T-cell (primary cell): ENCODE results near the gene KRTAP12-3. TPM values are rescaled to one million over a fixed set of nuclear protein-coding genes. Genes with fewer than 3 reads are reported as not detected.
"Not testable (repeated sequence)": the region's sequence is repeated elsewhere in the genome, so short reads cannot be mapped to it uniquely, and the experiment has no call there.

Source experiments
- ATAC-seq, 4 experiments: fragments of 200-7000 bp in 3 of 4; fragments of 150-1000 bp in 1 of 4; cut with Tn5 transposase; replicated peaks in 1 of 4; 1 replicate in 3 of 4; 2 replicates in 1 of 4; pipeline ENCODE4 v1.10.0; 2021; ENCODE audit warnings: moderate library complexity in 3 of 4, mild to moderate bottlenecking in 2 of 4, moderate number of reproducible peaks in 1 of 4
- CTCF ChIA-PET, 2 donors: fragments of 300-600 bp; sonication (Branson Sonifier 250); formaldehyde crosslinking; loops; one replicate each; lab custom pipeline; 2022; ENCODE audit warnings: antibody characterized with exemption in 2 of 2; lab: Charles Lee
- POLR2A ChIA-PET, 2 donors: fragments of 300-600 bp; sonication (Branson Sonifier 250); formaldehyde crosslinking; loops; one replicate each; lab custom pipeline; 2022; ENCODE audit warnings: antibody characterized with exemption in 2 of 2; lab: Charles Lee
- DNase-seq, 35 experiments: peaks; one replicate each; pipeline versions ENCODE4 v3.0.0 to v3.0.0-alpha.2; 2013 to 2023
- H3K27ac ChIP-seq: one replicate; pipeline ENCODE4 v1.5.1; 2013; ENCODE audit warnings: low read length
- H3K27me3 ChIP-seq, 2 experiments: replicated peaks in 1 of 2; 1 replicate in 1 of 2; 2 replicates in 1 of 2; pipeline versions ENCODE4 v1.6.1 to v1.7.0; 2013; ENCODE audit warnings: low read length in 1 of 2, mixed read lengths in 1 of 2; ENCODE audit not compliant: control insufficient read depth in 2 of 2, insufficient read depth in 2 of 2; ENCODE audit errors: extremely low read depth in 1 of 2
- H3K36me3 ChIP-seq, 2 donors: 1 replicate in 1 of 2; 2 replicates in 1 of 2; pipeline versions ENCODE4 v1.6.1 to v1.7.0; 2013; ENCODE audit warnings: low read length in 1 of 2; ENCODE audit not compliant: control insufficient read depth in 2 of 2, insufficient read depth in 1 of 2; ENCODE audit errors: extremely low read depth in 1 of 2
- H3K4me1 ChIP-seq, 2 experiments: 1 replicate in 1 of 2; 2 replicates in 1 of 2; pipeline versions ENCODE4 v1.6.1 to v1.7.0; 2013; ENCODE audit warnings: low read length in 2 of 2, mixed read lengths in 1 of 2; ENCODE audit not compliant: insufficient read depth in 2 of 2, control insufficient read depth in 1 of 2; ENCODE audit errors: extremely low read depth in 1 of 2
- H3K4me3 ChIP-seq, 2 donors: 1 replicate in 1 of 2; 2 replicates in 1 of 2; pipeline versions ENCODE4 v1.5.1 to v1.7.0; 2013; ENCODE audit warnings: mild to moderate bottlenecking in 2 of 2, low read length in 1 of 2, moderate library complexity in 1 of 2; ENCODE audit not compliant: control insufficient read depth in 1 of 2; ENCODE audit errors: extremely low read depth in 1 of 2
- H3K9me3 ChIP-seq: 2 replicates; pipeline ENCODE4 v1.7.0; 2013
- H3K27ac Mint-ChIP-seq, 2 donors: one replicate each; pipeline ENCODE4 v1.8.0; 2020 to 2021; ENCODE audit warnings: mild to moderate bottlenecking in 2 of 2, mixed read lengths in 2 of 2
- H3K27me3 Mint-ChIP-seq, 2 donors: one replicate each; pipeline ENCODE4 v1.8.0; 2021 to 2022; ENCODE audit warnings: mixed read lengths in 2 of 2
- H3K36me3 Mint-ChIP-seq: one replicate; pipeline ENCODE4 v1.8.0; 2021; ENCODE audit warnings: mixed read lengths
- H3K4me1 Mint-ChIP-seq, 3 donors: one replicate each; pipeline ENCODE4 v1.8.0; 2020 to 2022; ENCODE audit warnings: mixed read lengths in 3 of 3, mild to moderate bottlenecking in 1 of 3
- H3K4me3 Mint-ChIP-seq, 3 donors: one replicate each; pipeline ENCODE4 v1.8.0; 2020 to 2022; ENCODE audit warnings: mild to moderate bottlenecking in 3 of 3, mixed read lengths in 3 of 3, moderate library complexity in 3 of 3
- H3K9me3 Mint-ChIP-seq, 3 donors: one replicate each; pipeline ENCODE4 v1.8.0; 2020 to 2022; ENCODE audit warnings: mixed read lengths in 3 of 3
- WGBS: methylation state at CpG from one replicate; pipeline ENCODE4 v1.1.5; 2013; ENCODE audit warnings: missing lambda C conversion rate; ENCODE audit not compliant: insufficient coverage; 5-methylcytosine and 5-hydroxymethylcytosine counted together
- total RNA-seq, 35 experiments: library from RNA in 6 of 35; stranded (reverse) in 6 of 35; fragments of 120-200 nt in 1 of 35; gene quantifications; one replicate each; pipeline versions ENCODE4 v1.2.1 to v1.2.4 and lab custom pipeline; 2013 to 2026

Gene KRTAP12-3
- total RNA-seq, 5 donors from 2014 or later (not counting 1 experiment from before 2014, with no cell fraction given), result not detected

DNA sequence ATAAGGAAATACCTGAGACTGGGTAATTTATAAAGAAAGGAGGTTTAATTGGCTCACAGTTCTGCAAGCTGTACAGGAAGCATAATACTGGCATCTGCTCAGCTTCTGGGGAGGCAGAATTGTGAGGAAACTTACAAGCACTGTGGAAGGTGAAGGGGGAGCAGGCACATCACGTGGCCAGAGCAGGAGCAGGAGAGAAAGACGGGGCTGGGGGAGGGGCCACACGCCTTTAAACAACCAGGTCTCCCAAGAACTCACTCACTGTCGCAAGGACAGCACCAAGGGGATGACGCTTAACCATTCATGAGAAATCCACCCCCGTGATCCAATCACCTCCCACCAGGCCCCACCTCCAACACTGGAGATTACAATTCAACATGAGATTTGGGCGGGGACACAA, 3.8 kb downstream of the KRTAP12-3 start:
- peaks cover 9 to 32% (median 13%) of the 10 kb centered on the region in 3 donors for H3K9me3 Mint-ChIP-seq
- not testable (repeated sequence) for H3K4me3 Mint-ChIP-seq

DNA sequence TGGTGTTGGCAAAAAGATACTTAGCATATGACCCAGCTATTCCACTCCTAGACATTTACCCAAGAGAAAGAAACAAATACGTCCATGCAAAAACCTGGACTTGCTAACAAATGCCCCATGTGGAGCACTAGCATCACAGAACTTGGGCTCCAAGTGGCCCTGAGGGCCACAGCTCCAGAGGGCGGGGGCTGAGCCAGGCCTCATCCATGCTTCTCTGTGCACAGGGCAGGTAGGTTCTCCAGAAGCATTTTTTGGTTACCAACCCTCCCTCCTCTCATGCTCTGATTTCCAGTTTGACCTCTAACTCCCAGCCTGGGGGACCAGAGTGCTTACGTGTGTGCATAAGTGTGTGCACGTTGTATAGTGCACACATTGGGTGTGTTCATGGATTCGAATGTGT, 7.0 kb downstream of the KRTAP12-3 start:
- peaks cover 5 to 8% (median 6%) of the 10 kb centered on the region in 3 donors for H3K4me1 Mint-ChIP-seq
- ChIA-PET POLR2A (interaction anchor here in 1 of 2 donors (0.6 kb wide), 1 partner anchor 941 kb away, joined by 3 read pairs; no protein-coding TSS in a partner anchor), CTCF (no interaction called here)
- H3K36me3 Mint-ChIP-seq, result peaks cover 11% of the 10 kb centered on the region
- Histone ChIP-seq H3K36me3 (no peaks in the 10 kb centered on the region), H3K4me1 (peaks cover 0 to under 1% of the 10 kb centered on the region in 2 experiments), H3K27ac (no peak overlapping the region), H3K4me3 (no peak overlapping the region), H3K27me3 (no peaks in the 10 kb centered on the region), H3K9me3 (no peaks in the 10 kb centered on the region)
- peaks cover 0 to 5% of the 10 kb centered on the region in 2 donors for H3K27me3 Mint-ChIP-seq
- H3K9me3 Mint-ChIP-seq, result peaks cover 7 to 33% (median 11%) of the 10 kb centered on the region in 3 donors
- 85% methylated on average over 2 of the region's 5 CpGs for WGBS
- no peak overlapping the region for H3K27ac Mint-ChIP-seq
- ATAC-seq, result no peak
- H3K4me3 Mint-ChIP-seq, result no peak overlapping the region
- DNase-seq, result no peak

More for the DNA sequence above, 3.8 kb downstream of the KRTAP12-3 start:
- DNase-seq, H3K4me3 ChIP-seq, H3K36me3 ChIP-seq, H3K9me3 ChIP-seq, CTCF ChIA-PET, POLR2A ChIA-PET, H3K27me3 ChIP-seq, ATAC-seq, H3K27ac ChIP-seq, H3K27me3 Mint-ChIP-seq: not testable (repeated sequence)
- WGBS, result no CpG with 5 or more reads among the region's 7 CpGs
- peaks cover 0 to 31% of the 10 kb centered on the region in 2 experiments for H3K4me1 ChIP-seq
- H3K36me3 Mint-ChIP-seq, result peaks cover 13% of the 10 kb centered on the region
- H3K4me1 Mint-ChIP-seq, result peaks cover 37 to 40% (median 38%) of the 10 kb centered on the region in 3 donors
- peak overlapping the region in 1 of 2 donors; percentile 67 for H3K27ac Mint-ChIP-seq

DNA sequence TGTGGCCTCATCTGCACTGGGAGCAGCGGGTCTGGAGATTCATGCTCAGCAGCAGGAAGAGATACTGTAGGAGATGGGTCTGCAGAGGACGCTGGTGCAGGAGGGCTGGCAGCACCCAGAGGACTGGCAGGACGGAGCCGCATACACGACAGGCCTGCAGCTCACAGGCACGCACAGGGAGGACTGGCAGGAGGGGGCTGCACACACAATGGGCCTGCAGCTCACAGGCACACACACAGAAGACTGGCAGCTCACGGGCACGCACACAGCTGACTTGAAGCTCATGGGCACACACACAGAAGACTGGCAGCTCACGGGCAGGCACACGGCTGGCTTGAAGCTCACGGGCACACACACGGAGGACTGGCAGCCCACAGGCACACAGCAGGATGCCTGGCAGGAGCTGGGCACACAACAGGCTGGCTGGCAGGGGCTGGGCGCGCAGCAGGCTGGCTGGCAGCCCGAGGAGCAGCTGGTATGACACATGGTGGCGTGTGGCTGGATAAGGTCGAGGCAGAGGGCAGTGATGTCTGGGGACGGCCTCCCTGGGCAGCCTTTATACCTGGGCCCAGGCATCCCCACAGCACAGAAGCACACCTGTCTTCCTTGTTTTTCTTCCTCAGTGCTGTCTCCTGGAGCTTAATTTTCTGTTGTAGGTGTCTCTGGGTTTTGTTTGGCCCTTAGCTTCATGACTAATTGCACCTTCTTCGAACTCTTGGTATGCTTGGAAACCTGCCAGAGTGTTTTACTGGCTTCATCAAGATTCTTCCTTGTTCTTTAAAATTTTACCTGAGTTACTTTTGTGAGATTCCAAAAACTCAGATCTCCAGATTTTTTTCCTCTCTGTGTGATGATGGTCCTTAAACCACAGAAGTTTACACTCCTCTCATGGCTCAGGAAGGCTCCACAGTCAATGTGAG, 8.9 kb downstream of the KRTAP12-3 start, which contains the start of gene KRTAP12-2:
KRTAP12-2 (minus strand) TSS at position 527 of the 920 bp plus-strand sequence; CDS start at position 486, 41 bp downstream.
- peaks cover 0 to 5% of the 10 kb centered on the region in 2 donors for H3K27me3 Mint-ChIP-seq
- Histone ChIP-seq H3K9me3 (no peaks in the 10 kb centered on the region), H3K27me3 (peaks cover 0 to 7% of the 10 kb centered on the region in 2 experiments), H3K36me3 (no peaks in the 10 kb centered on the region), H3K4me3 (no peak within 1 kb of the TSS), H3K4me1 (no peaks in the 10 kb centered on the region), H3K27ac (no peak within 1 kb of the TSS)
- peaks cover 11% of the 10 kb centered on the region for H3K36me3 Mint-ChIP-seq
- POLR2A ChIA-PET, result no interaction called here
- no peak for DNase-seq
- 87% methylated on average over 13 of the region's 19 CpGs for WGBS
- no peak for ATAC-seq
- H3K4me3 Mint-ChIP-seq, result no peak within 1 kb of the TSS
- peaks cover 11 to 34% (median 11%) of the 10 kb centered on the region in 3 donors for H3K9me3 Mint-ChIP-seq
- CTCF ChIA-PET, result no interaction called here
- H3K27ac Mint-ChIP-seq, result no peak within 1 kb of the TSS
- H3K4me1 Mint-ChIP-seq, result peaks cover 0 to 1% (median 0%) of the 10 kb centered on the region in 3 donors

DNA sequence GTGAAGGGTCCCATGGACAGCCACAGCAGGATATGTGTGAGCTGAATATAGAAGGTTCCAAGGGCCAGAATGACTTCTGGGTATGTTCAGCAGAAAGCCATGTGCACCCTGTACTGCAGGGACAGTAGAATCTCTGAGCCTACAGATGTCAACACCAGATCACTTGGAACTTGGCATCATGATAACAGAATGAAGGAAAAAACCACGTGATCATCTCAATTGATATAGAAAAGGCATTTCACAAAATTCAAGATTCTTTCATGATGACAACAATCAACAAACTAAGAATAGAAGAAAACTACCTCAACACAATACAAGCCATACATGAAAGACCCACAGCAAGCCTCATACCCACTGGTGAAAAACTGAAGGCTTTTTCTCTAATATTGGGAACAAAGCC, 9.9 kb downstream of the KRTAP12-3 start:
- POLR2A ChIA-PET, result no interaction called here
- H3K27ac ChIP-seq, result no peak overlapping the region
- Mint-ChIP-seq H3K36me3 (peaks cover 7% of the 10 kb centered on the region), H3K4me3 (no peak overlapping the region), H3K9me3 (peaks cover 6 to 33% (median 11%) of the 10 kb centered on the region in 3 donors), H3K4me1 (peaks cover 0 to 1% (median 0%) of the 10 kb centered on the region in 3 donors), H3K27me3 (peaks cover 0 to 5% of the 10 kb centered on the region in 2 donors), H3K27ac (peak overlapping the region in 1 of 2 donors; percentile 15)
- ATAC-seq (no peak), DNase-seq (no peak)
- CTCF ChIA-PET, result no interaction called here
- no peak overlapping the region for H3K4me3 ChIP-seq
- no peaks in the 10 kb centered on the region for H3K4me1 ChIP-seq
- WGBS, result no CpG with 5 or more reads among the region's 1 CpG
- H3K9me3 ChIP-seq, result no peaks in the 10 kb centered on the region
- H3K27me3 ChIP-seq, result peaks cover 0 to 7% of the 10 kb centered on the region in 2 experiments
- H3K36me3 ChIP-seq, result no peaks in the 10 kb centered on the region

DNA sequence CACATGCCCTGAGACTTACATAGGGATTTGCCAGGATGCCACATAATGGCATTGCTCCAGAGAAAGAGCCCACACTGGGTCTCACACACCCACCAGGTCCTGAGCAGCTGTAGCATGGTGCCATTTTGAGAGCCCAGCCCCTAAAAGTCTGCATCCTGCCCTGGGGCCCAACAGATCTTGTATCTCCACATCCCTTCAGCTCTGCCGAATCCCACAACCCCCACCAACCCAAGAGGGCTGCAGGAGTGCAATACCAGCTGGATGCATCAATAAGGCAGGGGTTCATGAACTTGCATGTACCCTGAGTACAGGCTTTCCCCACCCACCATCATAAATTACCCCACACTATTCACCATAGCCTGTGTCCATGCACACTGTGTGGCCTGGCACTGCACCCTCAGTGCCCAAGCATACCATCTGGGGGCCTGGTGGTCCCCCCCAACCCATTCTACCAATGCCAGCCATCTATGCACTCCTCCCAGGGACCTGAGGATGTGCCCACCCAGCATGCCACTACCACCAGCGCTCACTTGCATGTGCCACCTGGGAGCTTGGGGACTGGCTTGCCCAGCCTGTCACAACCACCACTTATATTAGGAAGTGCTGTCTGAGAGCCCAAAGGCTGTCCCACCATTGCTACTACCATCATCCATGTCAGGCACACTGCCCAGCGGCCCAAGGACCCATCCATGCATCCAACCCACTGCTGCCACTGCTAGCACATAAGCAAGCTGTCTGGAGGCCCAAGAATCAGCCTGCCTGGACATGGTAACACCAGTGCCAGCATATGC, 13.1 kb downstream of the KRTAP12-3 start:
- POLR2A ChIA-PET, result no interaction called here
- peaks cover 4% of the 10 kb centered on the region for H3K9me3 ChIP-seq
- H3K9me3 Mint-ChIP-seq, result peaks cover 8 to 41% (median 20%) of the 10 kb centered on the region in 3 donors
- 90% methylated on average over 3 of the region's 3 CpGs for WGBS
- DNase-seq (no peak), ATAC-seq (no peak)
- no peaks in the 10 kb centered on the region for H3K4me1 ChIP-seq
- peaks cover 0 to 1% (median 0%) of the 10 kb centered on the region in 3 donors for H3K4me1 Mint-ChIP-seq
- H3K4me3 Mint-ChIP-seq, result no peak overlapping the region
- H3K36me3 Mint-ChIP-seq, result peaks cover 11% of the 10 kb centered on the region
- H3K27ac ChIP-seq, result no peak overlapping the region
- peaks cover 0 to 7% of the 10 kb centered on the region in 2 donors for H3K27me3 Mint-ChIP-seq
- no peaks in the 10 kb centered on the region for H3K36me3 ChIP-seq
- peaks cover 0 to 7% of the 10 kb centered on the region in 2 experiments for H3K27me3 ChIP-seq
- CTCF ChIA-PET, result no interaction called here
- no peak overlapping the region for H3K4me3 ChIP-seq
- no peak overlapping the region for H3K27ac Mint-ChIP-seq

DNA sequence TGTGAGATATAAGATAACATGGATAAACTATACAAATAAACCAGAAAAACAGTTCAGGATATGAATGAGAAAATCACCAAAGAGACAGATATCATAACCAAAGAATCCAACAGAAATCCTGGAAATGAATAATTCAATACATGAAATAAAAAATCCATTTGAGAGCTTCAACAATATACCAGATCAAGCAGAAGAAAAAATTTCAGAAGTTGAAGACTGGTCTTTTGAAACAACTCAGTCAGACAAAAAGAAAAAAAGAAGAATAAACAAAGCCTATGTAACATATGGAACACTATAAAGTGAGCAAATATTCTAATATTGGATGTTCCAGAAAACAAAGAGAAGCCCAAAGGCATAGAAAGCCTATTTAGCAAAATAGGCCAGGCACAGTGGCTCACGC, 14.2 kb downstream of the KRTAP12-3 start:
- no CpG with 5 or more reads among the region's 1 CpG for WGBS
- peaks cover 0 to 2% of the 10 kb centered on the region in 2 donors for H3K27me3 Mint-ChIP-seq
- H3K4me3 Mint-ChIP-seq, result no peak overlapping the region
- peaks cover 9 to 41% (median 20%) of the 10 kb centered on the region in 3 donors for H3K9me3 Mint-ChIP-seq
- H3K27ac Mint-ChIP-seq, result no peak overlapping the region
- DNase-seq (no peak), ATAC-seq (no peak)
- H3K36me3 ChIP-seq, result no peaks in the 10 kb centered on the region
- H3K36me3 Mint-ChIP-seq, result peaks cover 11% of the 10 kb centered on the region
- H3K4me1 Mint-ChIP-seq, result no peaks in the 10 kb centered on the region
- no peaks in the 10 kb centered on the region for H3K4me1 ChIP-seq
- peaks cover 4% of the 10 kb centered on the region for H3K9me3 ChIP-seq
- ChIA-PET POLR2A (no interaction called here), CTCF (no interaction called here)
- H3K27ac ChIP-seq, result no peak overlapping the region
- peaks cover 0 to 7% of the 10 kb centered on the region in 2 experiments for H3K27me3 ChIP-seq
- H3K4me3 ChIP-seq, result no peak overlapping the region
